ENCODE measurements around the gene PXDN.

PXDN gene

DNA sequence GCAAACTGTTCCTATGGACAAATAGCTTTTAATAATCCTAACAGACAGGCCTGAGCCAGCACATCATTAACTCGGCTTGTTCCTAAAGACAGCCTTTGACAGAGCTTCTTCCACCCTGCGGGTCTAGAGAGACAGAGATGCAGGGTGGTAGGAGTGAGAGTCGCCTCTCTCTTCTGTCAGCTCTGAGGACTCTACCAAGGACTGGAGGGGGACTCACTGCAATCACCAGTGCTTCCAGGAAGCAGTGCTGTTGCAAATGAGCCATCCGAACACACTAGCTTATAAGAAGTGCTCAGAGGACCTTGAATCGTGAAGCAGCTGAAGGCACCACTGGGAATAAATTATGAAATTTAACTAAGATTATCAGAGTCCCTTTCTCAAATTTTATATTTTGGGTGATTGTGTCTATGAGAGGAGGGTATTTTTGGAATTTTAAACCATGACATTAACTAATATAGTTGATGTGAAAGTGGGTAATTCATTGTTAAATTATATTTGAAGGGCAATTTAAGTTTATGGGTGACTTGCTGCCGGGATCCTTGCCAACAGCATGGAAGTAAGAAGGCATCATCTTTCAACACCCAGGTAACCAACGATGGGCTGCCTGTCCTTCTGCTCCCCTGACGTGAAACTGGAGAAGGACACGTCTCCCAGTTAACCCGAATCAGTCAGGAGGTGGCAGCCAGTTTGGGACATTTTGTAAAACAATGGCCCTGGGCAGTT, 43.6 kb upstream of the PXDN start:
- no peaks in the 10 kb centered on the region for H3K27me3 ChIP-seq (ENCODE audit: control insufficient read depth, low read length)
- H3K9me3 ChIP-seq (ENCODE audit: control insufficient read depth, insufficient read depth, low read length): no peaks in the 10 kb centered on the region
- no peaks in the 10 kb centered on the region for H3K79me2 ChIP-seq (ENCODE audit: control insufficient read depth, low read length)
- H3K36me3 ChIP-seq (ENCODE audit: control insufficient read depth, low read length): no peaks in the 10 kb centered on the region
- no peak overlapping the region for H3K4me2 ChIP-seq (ENCODE audit: low read length)
- H3K27ac ChIP-seq (ENCODE audit: low read depth, low read length): no peak overlapping the region
- no peaks in the 10 kb centered on the region for H3F3A ChIP-seq (ENCODE audit: control insufficient read depth, insufficient read depth)
- H3K4me3 ChIP-seq (ENCODE audit: low read length): no peak overlapping the region
- H4K20me1 ChIP-seq (ENCODE audit: control insufficient read depth, insufficient read depth, low read depth, low read length): no peaks in the 10 kb centered on the region
- no peaks in the 10 kb centered on the region for H3K4me1 ChIP-seq (ENCODE audit: control insufficient read depth, low read length)
- H3K9me2 ChIP-seq (replicated peaks; ENCODE audit: control insufficient read depth, low read length): no peaks in the 10 kb centered on the region
- TF ChIP-seq, protein P1, sequence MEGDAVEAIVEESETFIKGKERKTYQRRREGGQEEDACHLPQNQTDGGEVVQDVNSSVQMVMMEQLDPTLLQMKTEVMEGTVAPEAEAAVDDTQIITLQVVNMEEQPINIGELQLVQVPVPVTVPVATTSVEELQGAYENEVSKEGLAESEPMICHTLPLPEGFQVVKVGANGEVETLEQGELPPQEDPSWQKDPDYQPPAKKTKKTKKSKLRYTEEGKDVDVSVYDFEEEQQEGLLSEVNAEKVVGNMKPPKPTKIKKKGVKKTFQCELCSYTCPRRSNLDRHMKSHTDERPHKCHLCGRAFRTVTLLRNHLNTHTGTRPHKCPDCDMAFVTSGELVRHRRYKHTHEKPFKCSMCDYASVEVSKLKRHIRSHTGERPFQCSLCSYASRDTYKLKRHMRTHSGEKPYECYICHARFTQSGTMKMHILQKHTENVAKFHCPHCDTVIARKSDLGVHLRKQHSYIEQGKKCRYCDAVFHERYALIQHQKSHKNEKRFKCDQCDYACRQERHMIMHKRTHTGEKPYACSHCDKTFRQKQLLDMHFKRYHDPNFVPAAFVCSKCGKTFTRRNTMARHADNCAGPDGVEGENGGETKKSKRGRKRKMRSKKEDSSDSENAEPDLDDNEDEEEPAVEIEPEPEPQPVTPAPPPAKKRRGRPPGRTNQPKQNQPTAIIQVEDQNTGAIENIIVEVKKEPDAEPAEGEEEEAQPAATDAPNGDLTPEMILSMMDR (IDR thresholded peaks at IDR 0.05; ENCODE audit: low read depth, low read length, poor library complexity, severe bottlenecking): no peak
- TF ChIP-seq EZH2phosphoT487 (IDR thresholded peaks at IDR 0.05; ENCODE audit: borderline replicate concordance, low read length): no peak

DNA sequence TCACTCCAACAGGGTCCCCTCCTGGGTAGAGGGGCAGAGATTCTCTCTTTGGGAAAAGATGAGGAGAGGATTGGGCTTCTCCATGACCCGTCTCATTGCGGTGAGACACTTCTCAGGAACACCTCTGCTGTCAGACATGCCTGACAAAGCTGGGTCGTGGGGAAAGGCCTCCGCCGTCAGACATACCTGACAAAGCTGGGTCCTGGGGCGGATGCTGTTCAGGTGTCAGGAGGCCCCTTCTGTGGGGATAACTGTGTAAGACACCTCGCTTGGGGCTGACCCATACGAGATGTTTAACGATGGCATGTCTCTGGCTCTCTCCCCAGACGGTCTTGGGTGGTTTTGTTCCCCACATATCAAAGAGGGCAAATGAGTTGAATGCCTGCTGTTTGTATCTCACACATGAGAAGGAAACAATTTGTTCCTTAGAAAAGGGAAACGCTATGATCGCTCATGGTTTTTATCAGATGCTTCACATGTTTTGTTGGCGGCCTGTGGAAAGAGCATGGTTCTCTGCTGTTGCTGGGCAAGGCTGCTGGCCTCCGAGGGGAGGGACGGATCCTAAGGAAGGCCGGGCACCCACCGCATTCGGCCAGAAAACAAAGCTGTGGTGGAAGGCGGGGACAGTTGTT, 40.8 kb upstream of the PXDN start:
- no peak overlapping the region for H3K27ac ChIP-seq (ENCODE audit: low read depth, low read length)
- H3K4me2 ChIP-seq (ENCODE audit: low read length): no peak overlapping the region
- no peaks in the 10 kb centered on the region for H3K79me2 ChIP-seq (ENCODE audit: control insufficient read depth, low read length)
- TF ChIP-seq, protein P1 (IDR thresholded peaks at IDR 0.05; ENCODE audit: low read depth, low read length, poor library complexity, severe bottlenecking): no peak
- no peak for TF ChIP-seq EZH2phosphoT487 (IDR thresholded peaks at IDR 0.05; ENCODE audit: borderline replicate concordance, low read length)
- H3K9me3 ChIP-seq (ENCODE audit: control insufficient read depth, insufficient read depth, low read length): no peaks in the 10 kb centered on the region
- H3K9me2 ChIP-seq (replicated peaks; ENCODE audit: control insufficient read depth, low read length): no peaks in the 10 kb centered on the region
- no peaks in the 10 kb centered on the region for H3F3A ChIP-seq (ENCODE audit: control insufficient read depth, insufficient read depth)
- H3K4me3 ChIP-seq (ENCODE audit: low read length): no peak overlapping the region
- no peaks in the 10 kb centered on the region for H4K20me1 ChIP-seq (ENCODE audit: control insufficient read depth, insufficient read depth, low read depth, low read length)
- no peaks in the 10 kb centered on the region for H3K36me3 ChIP-seq (ENCODE audit: control insufficient read depth, low read length)
- no peaks in the 10 kb centered on the region for H3K4me1 ChIP-seq (ENCODE audit: control insufficient read depth, low read length)
- no peaks in the 10 kb centered on the region for H3K27me3 ChIP-seq (ENCODE audit: control insufficient read depth, low read length)

DNA sequence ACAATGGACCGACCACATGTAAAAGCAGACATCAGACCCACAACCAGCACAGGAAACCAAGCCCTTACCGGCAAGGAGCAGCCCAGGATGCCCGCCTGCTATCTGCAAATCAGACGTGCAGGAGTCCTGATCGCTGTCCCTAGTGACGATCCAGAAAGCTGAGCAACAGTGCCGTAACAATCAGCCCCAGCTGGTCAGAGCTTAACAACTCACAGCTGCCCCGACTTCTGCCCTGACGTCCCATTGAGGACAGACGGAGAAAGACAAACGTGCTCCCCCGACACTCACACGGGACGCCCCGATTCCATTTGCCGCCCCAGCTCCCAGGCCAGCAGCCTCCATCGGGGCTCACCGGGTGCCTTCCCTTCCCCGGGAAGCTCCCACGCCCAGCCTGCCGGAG, 39.8 kb upstream of the PXDN start:
- no peaks in the 10 kb centered on the region for H3F3A ChIP-seq (ENCODE audit: control insufficient read depth, insufficient read depth)
- no peaks in the 10 kb centered on the region for H4K20me1 ChIP-seq (ENCODE audit: control insufficient read depth, insufficient read depth, low read depth, low read length)
- TF ChIP-seq EZH2phosphoT487 (IDR thresholded peaks at IDR 0.05; ENCODE audit: borderline replicate concordance, low read length): no peak
- TF ChIP-seq, protein P1 (IDR thresholded peaks at IDR 0.05; ENCODE audit: low read depth, low read length, poor library complexity, severe bottlenecking): no peak
- no peaks in the 10 kb centered on the region for H3K36me3 ChIP-seq (ENCODE audit: control insufficient read depth, low read length)
- no peak overlapping the region for H3K27ac ChIP-seq (ENCODE audit: low read depth, low read length)
- no peaks in the 10 kb centered on the region for H3K9me2 ChIP-seq (replicated peaks; ENCODE audit: control insufficient read depth, low read length)
- H3K4me3 ChIP-seq (ENCODE audit: low read length): no peak overlapping the region
- H3K4me2 ChIP-seq (ENCODE audit: low read length): no peak overlapping the region
- no peaks in the 10 kb centered on the region for H3K79me2 ChIP-seq (ENCODE audit: control insufficient read depth, low read length)
- H3K9me3 ChIP-seq (ENCODE audit: control insufficient read depth, insufficient read depth, low read length): no peaks in the 10 kb centered on the region
- no peaks in the 10 kb centered on the region for H3K4me1 ChIP-seq (ENCODE audit: control insufficient read depth, low read length)
- H3K27me3 ChIP-seq (ENCODE audit: control insufficient read depth, low read length): no peaks in the 10 kb centered on the region

Measured in DOHH2 (cell line).